Measurements from ENCODE around the gene FAM181A.

DNA sequence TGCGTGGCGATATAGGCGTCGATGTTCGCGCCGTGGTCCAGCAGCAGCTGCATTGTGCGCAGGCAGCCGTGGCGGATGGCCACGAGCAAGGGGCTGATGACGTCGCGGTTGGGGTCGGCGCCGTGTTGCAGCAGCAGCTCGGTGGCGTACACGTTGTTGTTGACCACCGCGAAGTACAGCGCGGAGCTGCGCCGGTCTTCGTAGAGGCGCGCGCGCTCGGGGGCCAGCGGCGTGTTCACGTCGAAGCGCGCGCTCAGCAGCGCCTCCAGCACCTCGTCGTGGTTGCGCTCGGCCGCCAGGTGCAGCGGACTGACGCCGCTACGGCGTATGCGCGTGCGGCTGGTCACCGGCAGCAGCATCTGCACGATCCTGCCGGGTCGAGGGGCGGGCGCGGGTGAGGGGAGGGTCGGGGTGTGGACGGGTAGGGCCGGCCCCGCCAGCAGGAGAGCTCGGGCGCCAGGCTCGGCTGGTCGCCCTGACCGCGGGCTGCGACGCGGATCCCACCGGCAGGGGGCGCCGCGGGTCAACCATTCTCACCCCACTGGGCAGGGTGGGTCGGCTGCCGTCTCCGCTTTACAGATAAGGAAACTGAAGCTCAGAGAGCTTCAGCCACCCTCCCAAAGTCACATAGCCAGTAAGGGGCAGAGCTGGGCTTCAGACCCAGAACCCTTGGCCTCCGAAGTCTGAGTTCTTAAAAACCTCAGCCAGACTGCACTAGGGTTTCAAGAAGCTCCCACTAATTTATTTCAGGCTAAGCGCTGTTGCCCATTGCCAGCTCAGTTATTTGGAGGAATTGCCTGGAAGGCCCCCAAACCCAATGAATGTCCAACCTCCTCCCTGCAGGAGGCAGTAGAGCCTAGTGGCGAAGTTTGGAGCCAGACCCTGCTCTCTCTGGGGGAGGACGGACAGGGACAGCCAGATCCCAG lies 12.4 kb downstream of the FAM181A start:
- TF ChIP-seq TCF7L2 (IDR thresholded peaks at IDR 0.05; ENCODE audit: low read depth, low read length) (no peak), POLR2AphosphoS5 (IDR thresholded peaks at IDR 0.05; ENCODE audit: low read depth, low read length) (no peak), REST (IDR thresholded peaks at IDR 0.05; ENCODE audit: insufficient read depth in 1 of 2, low read depth in 2 of 2, low read length in 1 of 2) (no peak)
- TF ChIP-seq, protein P1, sequence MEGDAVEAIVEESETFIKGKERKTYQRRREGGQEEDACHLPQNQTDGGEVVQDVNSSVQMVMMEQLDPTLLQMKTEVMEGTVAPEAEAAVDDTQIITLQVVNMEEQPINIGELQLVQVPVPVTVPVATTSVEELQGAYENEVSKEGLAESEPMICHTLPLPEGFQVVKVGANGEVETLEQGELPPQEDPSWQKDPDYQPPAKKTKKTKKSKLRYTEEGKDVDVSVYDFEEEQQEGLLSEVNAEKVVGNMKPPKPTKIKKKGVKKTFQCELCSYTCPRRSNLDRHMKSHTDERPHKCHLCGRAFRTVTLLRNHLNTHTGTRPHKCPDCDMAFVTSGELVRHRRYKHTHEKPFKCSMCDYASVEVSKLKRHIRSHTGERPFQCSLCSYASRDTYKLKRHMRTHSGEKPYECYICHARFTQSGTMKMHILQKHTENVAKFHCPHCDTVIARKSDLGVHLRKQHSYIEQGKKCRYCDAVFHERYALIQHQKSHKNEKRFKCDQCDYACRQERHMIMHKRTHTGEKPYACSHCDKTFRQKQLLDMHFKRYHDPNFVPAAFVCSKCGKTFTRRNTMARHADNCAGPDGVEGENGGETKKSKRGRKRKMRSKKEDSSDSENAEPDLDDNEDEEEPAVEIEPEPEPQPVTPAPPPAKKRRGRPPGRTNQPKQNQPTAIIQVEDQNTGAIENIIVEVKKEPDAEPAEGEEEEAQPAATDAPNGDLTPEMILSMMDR (IDR thresholded peaks at IDR 0.05): peak; percentile 89

All from Panc1 (cell line).